Stromal cell of bone marrow (primary cell): ENCODE results near the gene GNAQ.

Source experiments
- DNase-seq: peaks from one replicate; pipeline ENCODE4 v3.0.0-alpha.2; 2012; ENCODE audit warnings: low read depth

GNAQ gene

DNA sequence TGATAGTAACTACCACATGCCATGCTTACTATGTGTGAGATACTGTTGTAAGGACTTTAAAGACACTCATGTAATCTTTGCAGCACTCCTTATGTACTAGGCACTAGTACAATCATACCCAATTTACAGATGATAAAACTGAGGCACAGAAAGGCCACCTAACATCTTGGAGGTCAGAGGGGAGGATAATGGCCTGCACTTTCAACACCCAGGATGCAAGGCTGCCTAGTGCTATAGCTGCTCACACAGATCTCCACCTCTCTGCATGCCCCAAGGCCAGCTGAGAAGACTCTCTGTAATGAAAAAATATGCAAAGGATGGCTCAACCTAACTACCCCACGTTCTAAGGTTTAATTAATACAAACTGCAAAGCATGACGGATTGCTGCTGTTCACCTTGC is 57.2 kb downstream of the GNAQ start:
- DNase-seq = no peak

DNA sequence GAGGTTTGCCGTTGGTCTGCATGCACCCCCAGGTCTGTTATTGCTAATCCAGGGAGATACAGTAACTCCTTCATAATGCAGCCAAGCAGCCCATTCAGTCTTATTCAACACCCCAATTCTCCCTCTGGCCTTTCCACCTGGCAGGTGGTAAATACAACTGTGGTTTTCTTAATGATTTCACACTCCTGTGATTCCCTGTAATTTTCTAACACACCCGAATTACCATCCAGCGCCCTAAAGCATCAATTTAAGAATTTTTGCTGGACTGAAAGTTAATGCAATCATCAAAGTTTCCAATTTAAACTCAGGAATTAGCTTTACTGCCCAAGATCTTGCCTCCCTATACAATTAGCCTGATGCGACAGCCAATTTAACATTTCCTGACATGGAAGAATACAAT is 62.5 kb downstream of the GNAQ start:
- DNase-seq = no peak

GRCh38 chr9:77968506-77968905 is 63.1 kb downstream of the GNAQ start:
- no peak for DNase-seq

GRCh38 chr9:77966718-77967117 is 64.9 kb downstream of the GNAQ start:
- DNase-seq = no peak

DNA sequence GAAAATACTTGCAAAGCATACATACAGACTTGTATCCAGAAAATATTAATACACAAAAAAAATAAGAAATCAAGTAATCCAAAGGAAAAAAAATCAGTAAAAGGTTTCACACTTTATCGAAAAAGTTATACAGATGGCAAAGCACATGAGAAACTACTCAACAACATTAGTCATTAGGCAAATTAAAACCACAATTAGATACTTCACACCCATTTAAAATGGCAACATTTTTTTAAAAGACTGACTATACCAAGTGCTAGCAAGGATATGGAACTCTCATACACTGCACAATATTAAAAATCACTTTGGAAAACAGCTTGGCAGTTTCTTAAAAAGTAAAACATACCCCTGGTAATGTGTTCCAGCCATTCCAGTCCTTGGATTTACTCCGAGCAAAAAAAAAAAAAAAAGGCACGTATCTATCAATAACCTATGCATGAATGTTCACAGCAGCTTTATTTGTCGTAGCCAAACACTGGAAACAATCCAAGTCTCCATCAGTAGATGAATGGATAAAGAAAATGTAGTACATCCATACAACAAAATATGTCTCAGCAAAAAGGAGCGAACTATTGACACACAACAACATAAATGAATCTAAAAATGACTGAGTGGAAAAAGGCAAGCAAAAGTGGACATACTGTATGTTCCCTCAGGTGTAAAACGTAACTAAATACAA is 66.0 kb downstream of the GNAQ start:
- DNase-seq = no peak

DNA sequence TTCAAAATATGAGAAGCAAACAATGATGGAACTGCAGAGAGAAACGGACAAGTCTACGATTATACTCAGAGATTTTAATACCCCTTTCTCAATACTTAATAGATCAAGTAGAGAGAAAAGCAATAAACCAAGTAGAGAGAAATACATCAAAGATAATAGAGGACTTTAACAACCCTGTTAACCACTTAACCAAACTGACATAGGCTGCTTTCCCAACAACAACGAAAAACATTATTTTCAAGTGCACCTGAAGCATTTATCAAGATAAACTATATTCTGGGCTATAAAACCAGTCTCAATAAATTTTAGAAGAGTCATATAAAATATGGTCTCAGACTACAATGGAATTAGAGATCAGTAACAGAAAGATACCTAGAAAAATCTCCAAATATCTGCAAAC is 67.4 kb downstream of the GNAQ start:
- no peak for DNase-seq

DNA sequence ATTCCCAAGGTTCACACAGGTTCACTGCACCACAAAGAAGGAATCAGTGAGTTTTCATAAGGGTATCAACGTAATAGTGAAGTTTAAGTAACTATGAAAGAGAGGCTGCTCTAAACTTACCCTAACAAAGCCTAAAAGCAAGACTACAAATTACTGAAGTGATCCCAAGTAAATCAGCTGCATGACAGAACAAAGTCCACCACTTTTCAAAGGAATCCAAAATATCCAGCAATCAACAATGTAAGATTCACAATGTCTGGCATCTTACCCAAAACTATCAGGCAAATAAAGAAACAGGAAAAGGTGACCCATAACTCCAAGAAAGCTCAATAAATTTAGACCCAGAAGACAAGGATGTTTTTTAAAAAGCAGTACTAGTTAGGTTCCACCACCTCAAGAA is 70.1 kb downstream of the GNAQ start:
- no peak for DNase-seq

- no peak for DNase-seq
Observed at GRCh38 chr9:77960356-77961153, 71.1 kb downstream of the GNAQ start.

DNA sequence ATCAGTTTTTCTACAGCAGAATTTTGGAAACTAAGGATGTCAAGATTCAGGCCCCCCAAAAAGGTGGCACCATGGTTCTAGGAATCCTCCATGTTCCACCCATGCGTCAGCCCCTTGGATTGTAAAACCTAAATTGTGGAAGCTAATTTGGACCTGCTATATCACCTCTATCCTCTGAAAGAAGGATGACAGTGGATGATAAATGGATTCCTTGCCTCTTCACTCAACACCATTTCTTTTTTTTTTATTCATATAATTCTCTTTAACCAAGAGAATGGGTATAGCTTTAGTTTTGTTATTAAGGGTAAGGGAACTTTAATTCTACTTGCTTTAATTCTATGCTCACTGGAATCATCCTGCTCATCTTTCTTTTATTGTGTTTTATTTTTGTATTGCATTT is 71.8 kb downstream of the GNAQ start:
- no peak for DNase-seq

DNA sequence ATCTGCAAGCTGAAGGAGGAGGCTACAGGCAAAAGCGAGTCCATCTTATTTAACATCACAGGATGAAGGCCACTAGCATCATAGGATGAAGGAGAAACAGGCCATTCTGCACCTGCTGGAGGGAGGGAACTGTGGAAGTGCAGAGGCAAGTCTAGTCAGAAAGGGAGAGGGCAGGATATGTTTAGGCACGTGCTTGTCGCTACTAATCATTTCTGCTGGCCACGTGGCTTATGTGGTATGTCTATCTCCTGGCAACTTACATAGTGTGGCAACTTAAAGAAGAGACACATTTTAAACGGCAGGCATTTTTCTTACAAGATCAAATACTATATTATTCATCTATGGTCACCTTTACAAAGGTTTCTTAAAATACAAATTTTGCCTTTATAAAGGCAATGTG is 74.0 kb downstream of the GNAQ start:
- DNase-seq = no peak

DNA sequence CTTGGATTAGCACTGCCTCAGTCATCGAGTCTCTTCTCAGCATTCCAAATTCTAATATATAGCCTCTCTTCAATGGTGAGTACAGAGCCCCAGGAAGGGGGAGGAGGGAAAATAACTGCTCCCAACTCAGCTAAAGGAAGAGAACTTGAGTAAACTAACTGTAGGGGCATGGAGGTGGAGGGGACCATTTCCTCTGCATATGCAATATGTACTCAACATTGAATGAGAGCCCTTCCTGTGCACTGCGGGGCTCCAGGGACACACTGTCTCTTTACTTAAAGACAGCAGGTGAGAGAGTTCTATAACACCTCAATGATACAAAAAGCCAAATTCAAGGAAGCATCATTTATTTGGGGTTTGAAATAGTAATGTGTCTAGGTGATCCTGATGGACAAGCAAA is 75.1 kb downstream of the GNAQ start:
- no peak for DNase-seq

- no peak for DNase-seq
Observed at GRCh38 chr9:77954666-77955015, 77.0 kb downstream of the GNAQ start.

GRCh38 chr9:77954013-77954665 is 77.5 kb downstream of the GNAQ start:
- no peak for DNase-seq

DNA sequence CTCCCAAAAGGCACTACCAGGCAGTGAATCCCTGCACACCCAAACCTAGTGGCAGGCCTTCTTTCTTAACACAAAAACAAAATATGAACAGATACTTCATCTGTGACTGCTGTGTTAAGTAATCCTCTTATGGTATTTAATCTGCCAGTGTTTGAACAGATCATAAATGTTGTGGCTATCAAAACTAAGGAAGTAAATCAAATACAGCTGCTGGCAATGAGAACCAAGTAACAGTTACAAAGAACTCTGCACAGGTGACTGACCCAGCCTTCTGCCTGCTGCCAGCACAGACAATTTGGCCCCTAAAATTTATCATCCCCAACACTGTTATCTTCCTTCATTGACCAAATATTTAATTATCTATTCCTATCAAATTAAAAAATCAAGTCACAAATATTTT is 78.0 kb downstream of the GNAQ start:
- DNase-seq = no peak

DNA sequence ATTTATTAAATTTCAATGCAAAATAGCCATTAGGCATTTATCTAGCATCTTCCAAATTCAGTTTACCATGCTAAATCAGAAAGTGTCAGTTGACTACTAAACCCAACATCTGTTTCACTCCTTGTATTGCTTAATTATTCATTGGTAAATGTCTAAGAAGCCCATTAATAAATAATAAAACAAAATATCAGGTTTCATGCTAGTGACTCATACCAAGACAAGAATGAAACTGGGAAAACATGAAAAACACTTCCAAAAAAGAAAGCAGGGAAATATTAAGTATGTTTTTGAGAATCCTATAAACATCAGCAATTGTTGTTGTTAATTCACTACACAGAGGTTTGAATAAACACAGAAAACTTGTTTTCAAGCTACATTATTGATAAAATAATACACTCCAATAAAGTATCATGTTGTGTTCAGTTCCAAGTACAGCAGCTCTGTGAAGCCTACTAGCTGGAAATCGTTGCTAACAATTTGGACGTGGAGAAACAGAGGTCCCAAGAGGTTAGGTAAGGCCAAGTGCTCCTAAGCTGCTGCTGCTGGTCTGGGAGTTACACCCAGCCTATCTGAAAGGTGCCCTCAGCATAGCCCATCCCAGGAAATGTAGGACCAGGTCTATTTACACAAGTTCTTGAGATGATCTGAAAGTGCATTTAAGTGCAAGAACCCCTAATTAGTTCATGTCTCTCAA is 78.8 kb downstream of the GNAQ start:
- DNase-seq = peak; percentile 50

DNA sequence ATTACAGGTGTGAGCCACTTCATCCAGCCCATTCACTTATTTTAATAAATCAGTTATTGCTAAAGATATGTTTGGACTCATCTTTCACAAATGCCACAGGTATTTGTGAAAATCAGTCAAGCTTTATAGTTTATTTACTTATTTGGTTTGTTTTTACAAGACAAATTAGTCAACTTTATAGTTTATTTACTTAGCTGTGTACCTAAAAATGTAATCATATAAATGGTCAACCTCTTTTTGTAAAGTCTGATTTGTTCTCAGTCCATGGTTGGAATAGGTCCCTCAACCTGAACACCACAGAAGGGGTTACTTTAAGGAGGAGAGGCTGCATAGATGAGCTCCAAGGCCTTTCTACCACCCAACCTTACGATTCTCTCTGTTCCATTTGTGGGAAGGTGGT is 80.2 kb downstream of the GNAQ start:
- DNase-seq = no peak

DNA sequence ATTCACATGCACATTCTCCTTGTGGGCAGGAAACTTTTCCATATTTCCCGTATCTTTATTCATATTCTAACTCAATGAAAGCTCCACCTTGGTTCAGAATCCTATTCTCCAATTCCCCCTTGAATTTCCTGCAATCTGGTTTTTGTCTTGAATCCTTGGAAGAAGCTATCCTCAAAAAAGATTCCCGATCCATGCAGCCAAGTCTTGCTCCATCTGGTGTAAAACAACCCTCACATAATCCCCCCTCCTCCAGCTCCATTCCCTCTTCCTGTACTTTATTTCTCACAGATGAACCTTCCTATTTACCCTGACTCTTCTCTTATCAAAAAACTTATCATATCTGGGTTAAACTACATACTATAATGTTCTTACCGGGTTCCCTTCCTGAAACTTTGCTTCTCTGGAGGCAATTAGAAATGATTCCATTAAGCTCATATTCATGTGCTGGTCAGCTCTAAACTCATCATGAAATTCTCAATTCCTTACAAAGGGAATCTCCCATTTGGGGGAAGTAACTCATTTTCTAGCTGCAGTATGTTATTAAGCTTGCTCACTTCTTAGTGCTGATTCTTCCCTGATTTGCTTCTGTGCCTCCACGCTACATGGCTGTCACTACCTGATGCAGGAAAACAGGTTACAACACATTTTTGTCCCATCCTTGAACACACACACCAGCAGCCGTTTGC is 81.7 kb downstream of the GNAQ start:
- DNase-seq = no peak

DNA sequence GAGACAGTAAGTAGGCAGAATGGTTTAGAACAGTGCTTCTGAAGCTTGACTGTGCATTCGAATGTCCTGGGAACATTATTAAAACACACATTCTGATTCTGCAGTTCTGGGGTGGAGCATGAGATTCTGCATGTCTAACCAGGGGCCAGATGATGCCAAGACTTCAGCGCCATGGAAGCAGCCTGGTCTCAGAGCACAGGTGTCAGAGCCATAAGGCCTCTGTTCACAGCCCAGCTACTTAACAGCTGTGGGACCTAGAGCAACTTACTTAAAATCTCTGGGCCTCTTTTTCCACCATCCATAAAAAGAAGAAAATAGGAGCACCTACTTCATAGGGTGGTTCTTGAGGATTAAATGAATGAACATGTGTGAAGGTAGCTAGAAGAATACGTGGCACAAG is 84.0 kb downstream of the GNAQ start:
- DNase-seq = no peak

GRCh38 chr9:77946969-77947620 is 84.5 kb downstream of the GNAQ start:
- no peak for DNase-seq

- DNase-seq = no peak
Observed at GRCh38 chr9:77946296-77946695, 85.3 kb downstream of the GNAQ start.

GRCh38 chr9:77945798-77946197 is 85.8 kb downstream of the GNAQ start:
- no peak for DNase-seq
